NCI-H2227 treated with DMSO at 0.1 percent for 48 hours (cell line): ENCODE measurements around the gene HHATL.

Experiments
- DNase-seq: peaks from one replicate; lab custom pipeline; 2025; lab: John Stamatoyannopoulos, UW

The HHATL gene

DNA sequence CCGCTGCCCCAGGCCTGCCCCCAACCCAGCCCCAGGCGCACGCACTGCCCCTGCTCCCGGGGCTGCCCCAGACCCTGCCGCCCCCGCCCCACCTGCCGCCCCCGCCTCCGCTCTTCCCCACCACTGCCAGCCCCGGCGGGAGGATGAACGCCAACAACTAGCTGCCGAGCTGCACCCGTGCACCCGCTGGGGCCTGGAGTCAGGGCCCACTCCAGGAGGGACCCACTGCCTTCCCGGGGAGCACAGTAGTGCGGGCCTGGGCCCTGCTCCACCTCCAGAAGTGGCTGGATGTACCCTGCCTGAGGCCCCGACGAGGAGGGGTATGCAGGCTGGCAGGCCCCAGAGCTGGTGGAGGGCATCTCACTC lies 38.2 kb downstream of the HHATL start:
- DNase-seq: no peak

GRCh38 chr3:42663581-42664437 lies 38.8 kb downstream of the HHATL start:
- no peak for DNase-seq

GRCh38 chr3:42662813-42663535 lies 39.6 kb downstream of the HHATL start:
- no peak for DNase-seq

- no peak for DNase-seq
Measured at GRCh38 chr3:42662037-42662812, 40.4 kb downstream of the HHATL start.

DNA sequence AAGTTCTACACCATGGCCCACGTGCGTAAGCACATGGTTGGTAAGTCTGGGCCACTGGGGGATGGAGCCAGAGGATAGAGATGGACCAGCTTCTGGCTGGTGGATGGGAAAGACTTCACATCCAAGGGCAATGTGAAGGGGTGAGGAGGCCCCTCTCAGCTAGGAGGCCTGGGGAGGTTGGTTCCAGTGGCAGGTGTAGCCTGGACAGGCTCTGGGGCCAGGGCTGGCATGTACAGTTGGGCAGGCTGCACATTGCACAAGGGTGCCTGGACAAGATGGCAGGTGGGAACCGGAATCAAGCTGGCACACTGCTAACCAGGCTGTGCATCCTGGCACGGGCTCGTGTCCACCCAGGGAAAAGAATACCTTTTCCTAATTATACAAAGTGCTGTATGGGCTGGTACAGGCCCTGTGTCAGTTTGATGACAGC lies 41.0 kb downstream of the HHATL start:
- no peak for DNase-seq

DNA sequence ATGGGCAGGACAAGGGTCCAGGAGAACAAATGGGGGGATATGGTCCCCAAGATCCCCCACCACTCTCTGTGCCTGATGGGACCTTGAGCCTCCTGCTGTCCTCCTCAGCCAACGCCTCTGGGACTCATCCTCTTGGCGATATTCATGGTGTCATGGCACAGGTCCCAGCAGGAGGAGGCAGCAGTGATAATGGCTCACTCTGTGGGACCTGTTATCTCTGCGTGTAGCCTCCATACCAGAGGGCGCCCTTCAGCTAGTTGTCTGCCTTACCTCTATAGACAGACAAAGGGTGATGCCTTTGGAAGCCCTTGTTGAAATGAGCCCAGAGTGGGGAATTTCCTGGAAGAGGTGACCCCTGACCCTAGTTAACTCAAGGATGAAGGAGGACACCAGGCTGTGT lies 41.7 kb downstream of the HHATL start:
- no peak for DNase-seq

DNA sequence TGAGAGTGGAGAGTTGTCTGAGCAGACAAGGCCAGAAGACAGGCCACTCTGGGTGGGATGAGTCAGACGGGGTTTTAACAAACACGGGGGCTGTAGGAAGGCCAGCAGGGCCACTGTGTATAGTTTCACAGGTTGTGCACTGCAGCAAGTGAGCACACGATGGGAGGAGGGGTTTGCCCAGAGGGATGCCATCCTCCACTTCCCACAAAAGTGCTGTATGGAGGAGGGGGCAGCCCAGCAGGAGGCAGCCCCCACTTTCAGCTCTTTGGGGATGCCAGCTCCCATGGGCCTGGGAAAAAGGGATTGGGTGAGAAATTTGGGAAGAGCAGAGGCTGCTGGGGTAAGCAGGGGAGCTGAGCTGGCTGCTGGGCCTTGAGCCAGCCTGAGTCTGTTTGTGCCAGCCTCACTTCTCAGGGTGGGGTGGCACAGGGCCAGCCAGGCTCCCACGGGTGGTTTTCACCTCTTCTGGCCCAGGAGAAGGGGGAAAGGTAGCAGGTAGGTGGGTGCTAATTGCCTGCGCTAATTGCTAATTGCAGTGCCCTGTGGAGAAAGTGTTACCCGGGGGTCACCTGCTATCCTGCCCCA lies 42.4 kb downstream of the HHATL start:
- no peak for DNase-seq

GRCh38 chr3:42659451-42660130 lies 43.0 kb downstream of the HHATL start:
- DNase-seq: no peak

DNA sequence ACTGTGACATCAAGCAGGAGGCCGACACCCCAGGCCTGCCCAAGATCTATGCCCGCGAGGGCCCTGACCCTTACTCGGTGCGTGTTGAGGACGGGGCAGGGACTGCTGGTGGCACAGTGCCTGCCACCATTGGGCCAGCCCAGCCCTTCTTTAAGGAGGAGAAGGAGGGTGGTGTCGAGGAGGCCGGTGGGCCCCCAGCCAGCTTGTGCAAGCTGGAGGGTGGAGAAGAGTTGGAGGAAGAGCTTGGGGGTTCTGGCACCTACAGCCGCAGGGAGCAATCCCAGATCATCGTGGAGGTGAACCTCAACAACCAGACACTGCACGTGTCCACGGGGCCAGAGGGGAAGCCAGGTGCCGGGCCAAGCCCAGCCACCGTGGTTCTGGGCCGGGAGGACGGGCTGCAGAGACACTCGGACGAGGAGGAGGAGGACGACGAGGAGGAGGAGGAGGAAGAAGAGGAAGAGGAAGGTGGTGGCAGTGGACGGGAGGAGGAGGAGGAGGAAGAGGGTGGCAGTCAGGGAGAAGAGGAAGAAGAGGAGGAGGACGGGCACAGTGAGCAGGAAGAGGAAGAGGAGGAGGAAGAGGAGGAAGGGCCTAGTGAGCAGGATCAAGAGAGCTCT lies 43.7 kb downstream of the HHATL start:
- DNase-seq: no peak

DNA sequence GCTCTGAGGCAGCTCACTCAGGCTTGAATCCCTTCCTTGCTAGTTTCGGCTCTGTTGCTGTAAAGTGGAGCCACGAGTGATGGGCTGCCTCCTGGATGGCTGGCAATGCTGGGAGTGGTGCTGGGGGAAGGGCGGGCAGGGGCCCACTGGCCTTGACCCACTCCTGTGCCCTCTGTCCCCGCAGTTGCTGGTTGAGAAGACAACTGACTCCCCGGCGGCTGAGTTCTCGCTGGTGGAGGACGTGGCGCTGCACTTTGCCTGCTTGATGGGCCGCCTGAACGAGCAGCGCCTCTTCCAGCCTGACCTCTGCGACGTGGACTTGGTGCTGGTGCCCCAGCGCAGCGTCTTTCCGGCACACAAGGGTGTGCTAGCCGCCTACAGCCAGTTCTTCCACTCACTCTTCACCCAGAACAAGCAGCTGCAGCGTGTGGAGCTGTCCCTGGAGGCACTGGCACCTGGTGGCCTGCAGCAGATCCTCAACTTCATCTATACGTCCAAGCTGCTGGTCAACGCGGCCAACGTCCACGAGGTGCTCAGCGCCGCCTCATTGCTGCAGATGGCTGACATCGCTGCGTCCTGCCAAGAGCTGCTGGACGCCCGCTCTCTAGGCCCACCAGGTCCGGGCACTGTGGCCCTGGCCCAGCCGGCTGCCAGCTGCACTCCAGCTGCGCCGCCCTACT lies 44.4 kb downstream of the HHATL start:
- DNase-seq: no peak

- no peak for DNase-seq
Measured at GRCh38 chr3:42657675-42658074, 44.9 kb downstream of the HHATL start.

DNA sequence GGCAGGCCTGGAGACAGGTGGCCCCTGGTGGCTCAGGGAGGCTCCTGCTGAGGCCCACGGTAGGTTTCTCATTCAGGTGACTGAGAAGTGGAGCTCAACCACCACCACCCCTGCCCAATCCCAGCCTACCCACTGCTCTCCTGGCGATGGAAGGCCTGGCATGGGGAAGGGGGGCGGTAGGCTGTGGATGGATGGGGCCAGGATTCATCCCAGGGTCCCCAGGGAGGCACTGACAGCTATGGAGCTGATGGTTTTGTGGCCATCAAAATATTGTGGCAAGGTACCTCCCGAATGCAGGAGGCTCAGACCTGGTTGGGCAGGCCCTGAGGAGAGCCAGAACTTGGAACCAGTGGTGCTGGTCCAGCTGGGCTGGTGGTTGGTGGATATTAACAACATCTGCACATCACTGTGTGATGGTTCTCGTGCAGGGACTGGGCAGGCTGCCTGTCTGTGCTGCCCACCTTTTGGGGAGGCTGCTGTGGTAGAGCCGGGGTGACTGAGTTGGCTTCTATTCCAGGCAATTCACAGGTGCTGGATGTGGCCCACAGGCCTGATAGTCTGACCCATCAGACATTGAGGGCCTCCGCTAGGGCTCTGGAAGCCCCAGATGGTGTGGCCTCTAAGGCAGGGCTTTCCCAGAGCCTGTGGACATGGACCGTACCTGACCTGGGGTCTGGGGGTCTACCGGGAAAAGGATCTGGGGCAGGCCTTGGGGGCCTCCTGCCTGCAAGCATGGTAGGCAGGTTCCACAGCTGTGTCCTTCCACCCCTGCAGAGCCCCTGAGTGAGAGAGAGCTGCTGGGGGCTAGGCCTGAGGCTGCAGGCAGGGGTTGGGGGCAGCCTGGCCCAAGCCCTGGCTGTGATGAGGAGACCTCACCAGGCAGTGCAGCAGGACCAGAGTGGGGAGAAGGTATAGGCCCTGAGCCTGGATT lies 45.7 kb downstream of the HHATL start:
- no peak for DNase-seq

DNA sequence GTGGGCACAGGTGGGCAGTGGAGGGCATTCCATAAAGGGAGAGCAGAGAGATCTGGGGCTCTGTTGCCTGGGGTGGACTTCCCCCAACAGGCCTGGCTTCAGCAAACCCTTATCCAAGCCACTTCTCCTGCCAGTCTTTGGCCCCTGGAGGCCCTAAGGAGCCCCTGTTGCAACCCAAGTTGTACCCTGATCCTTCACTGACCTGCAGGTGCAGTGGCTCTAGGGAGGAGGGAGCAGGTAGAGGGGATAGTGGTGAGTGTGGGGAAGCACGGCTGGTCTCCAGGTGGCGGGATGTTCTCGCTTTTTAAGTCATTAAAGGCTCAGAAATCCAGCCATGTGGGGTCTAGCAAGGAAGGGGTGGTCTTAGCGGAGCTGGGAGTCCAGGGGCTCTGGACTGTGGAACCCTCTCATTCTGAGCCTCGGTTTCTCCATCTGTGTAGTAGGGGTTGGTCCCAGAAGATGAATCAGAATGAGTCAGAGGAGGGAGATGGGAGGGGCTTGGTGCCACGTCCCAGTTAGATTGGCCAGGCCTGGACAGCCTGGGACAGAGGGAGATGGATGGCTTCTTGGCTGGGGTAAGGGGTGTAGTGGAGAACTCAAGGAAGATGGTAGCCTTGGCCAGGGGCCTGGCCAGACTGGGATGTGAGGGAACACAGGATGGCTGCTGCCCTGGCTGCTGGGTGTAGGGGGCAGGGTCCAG lies 46.5 kb downstream of the HHATL start:
- no peak for DNase-seq

DNA sequence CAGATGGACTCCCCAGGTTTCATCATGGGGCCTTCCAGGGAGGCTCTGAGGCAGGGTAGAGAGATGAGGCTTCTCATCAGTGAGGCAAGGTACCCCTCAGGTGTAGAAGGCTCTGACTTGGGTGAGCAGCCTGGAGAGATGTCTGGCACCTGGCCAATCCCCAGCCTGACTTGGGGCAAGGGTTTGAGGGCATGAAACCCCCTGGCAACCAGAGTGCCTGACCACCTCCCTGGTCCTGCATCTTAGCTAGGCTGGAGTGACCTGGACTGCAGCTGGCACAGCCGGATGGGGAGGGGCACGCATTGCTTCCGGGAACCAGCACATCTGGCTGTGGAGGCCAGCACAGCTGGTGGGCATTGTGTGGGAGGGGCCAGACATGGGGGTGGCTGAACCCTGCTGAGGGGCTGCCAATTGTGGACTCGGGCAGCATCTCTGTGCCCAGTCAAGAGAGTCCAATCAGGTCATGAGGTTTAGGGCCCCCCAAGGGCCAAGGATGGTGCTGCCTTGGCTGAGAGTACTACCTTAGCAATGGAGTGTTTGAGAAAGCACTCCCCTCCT lies 47.2 kb downstream of the HHATL start:
- no peak for DNase-seq

DNA sequence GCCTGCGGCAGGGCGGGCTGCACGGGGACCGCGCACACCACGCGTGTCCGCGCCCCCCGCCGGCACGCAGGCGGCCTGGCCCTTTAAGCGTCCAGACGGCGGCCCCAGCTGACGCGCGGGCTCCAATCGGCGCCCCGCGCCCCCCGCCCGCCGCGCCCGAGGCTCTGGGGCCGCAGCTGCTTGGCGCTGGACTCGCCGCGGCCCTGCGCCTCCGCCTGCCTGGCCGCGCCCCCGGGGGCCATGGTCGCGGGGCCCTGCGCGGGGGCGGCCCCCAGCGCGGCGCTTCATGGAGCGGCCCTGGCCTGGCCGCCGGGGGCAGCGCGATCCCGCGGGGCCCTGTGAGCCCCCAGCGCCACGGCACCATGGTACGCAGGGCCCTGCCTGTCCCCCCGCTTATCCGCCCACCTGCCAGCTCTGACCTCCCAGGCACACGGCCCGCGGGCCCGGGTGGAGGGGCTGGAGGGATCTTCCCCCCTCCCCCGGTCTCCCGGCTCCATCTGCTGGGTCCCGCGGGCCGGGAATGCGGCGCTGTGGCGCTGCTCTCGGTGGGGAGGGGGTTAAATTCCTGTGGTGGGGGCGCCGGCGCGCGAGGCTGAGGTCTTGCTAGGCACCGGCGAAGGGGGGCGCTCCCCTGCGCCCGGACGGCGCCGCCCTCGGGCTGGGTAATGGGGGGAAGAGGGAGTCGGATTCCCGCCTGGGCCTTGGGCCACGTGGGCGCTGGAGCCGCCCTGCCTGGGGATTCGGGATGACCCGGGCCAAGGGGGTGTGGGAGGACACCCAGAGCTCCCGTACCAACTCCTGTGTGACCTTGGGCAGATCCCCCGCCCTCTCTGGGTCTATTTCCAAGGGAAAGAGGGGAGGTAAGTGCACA lies 48.0 kb downstream of the HHATL start:
- DNase-seq: peak; percentile 10

GRCh38 chr3:42653560-42654330 lies 48.9 kb downstream of the HHATL start, which contains the start of gene ZBTB47:
ZBTB47 (plus strand) TSS chr3:42653697; CDS start chr3:42658356, 4,659 bp downstream.
- no peak for DNase-seq

- no peak for DNase-seq
Measured at GRCh38 chr3:42653303-42653559, 49.4 kb downstream of the HHATL start.
